OCI-LY7 (cell line): Measurements from ENCODE around the gene MMAB. TPM values are rescaled to one million over a fixed set of nuclear protein-coding genes. Genes with fewer than 3 reads are reported as not detected.

Experiments
- BruUV-seq: library from RNA; stranded (reverse); fragments of 400-500 nt; replicated peaks from 2 replicates; lab custom pipeline; 2021; lab: Mats Ljungman, UMichigan
- CTCF ChIA-PET: fragments of 300-600 bp; sonication (Branson Sonifier 250); formaldehyde crosslinking; loops from one replicate; lab custom pipeline; 2022; ENCODE audit warnings: antibody characterized with exemption; ENCODE audit not compliant: unreplicated experiment; lab: Charles Lee
- POLR2A ChIA-PET: fragments of 300-600 bp; sonication (Branson Sonifier 250); formaldehyde crosslinking; loops from one replicate; lab custom pipeline; 2022; ENCODE audit warnings: antibody characterized with exemption; lab: Charles Lee
- DNase-seq: peaks from one replicate; pipeline ENCODE4 v3.0.0-alpha.2; 2015; ENCODE audit warnings: low spot score
- H2AFZ ChIP-seq: fragments of 200-600 bp; sonication (generic), shearing (Covaris generic); 2 replicates; pipeline ENCODE4 v1.6.1; 2014; ENCODE audit warnings: mild to moderate bottlenecking, antibody characterized with exemption, low read length, moderate library complexity
- H3K27ac ChIP-seq: fragments of 200-600 bp; sonication (generic); 2 replicates; pipeline ENCODE4 v1.5.1; 2014; ENCODE audit warnings: mixed run types, low read depth, mild to moderate bottlenecking, moderate library complexity, low read length, inconsistent platforms; ENCODE audit not compliant: poor library complexity, severe bottlenecking
- H3K36me3 ChIP-seq: fragments of 200-600 bp; sonication (generic); 2 replicates; pipeline ENCODE4 v1.6.1; 2014; ENCODE audit warnings: mild to moderate bottlenecking, antibody characterized with exemption, low read length, moderate library complexity, mixed read lengths; ENCODE audit not compliant: insufficient read depth
- H3K4me1 ChIP-seq: fragments of 200-600 bp; sonication (generic); 2 replicates; pipeline ENCODE4 v1.5.1; 2014; ENCODE audit warnings: mild to moderate bottlenecking, low read length; ENCODE audit not compliant: insufficient read depth, poor library complexity, severe bottlenecking
- H3K4me2 ChIP-seq: fragments of 200-600 bp; sonication (generic); 2 replicates; pipeline ENCODE4 v1.6.1; 2014; ENCODE audit warnings: mild to moderate bottlenecking, low read length
- H3K4me3 ChIP-seq: fragments of 200-600 bp; sonication (generic); 2 replicates; pipeline ENCODE4 v1.5.1; 2014; ENCODE audit warnings: mild to moderate bottlenecking, low read depth, low read length; ENCODE audit not compliant: poor library complexity, severe bottlenecking
- H3K79me2 ChIP-seq: fragments of 200-600 bp; sonication (generic); 2 replicates; pipeline ENCODE4 v1.6.1; 2016; ENCODE audit warnings: low read depth, mild to moderate bottlenecking, low read length, moderate library complexity, mixed read lengths; ENCODE audit not compliant: insufficient read depth
- H3K9me2 ChIP-seq: fragments of 200-600 bp; sonication (generic); 2 replicates; pipeline ENCODE4 v1.6.1; 2016; ENCODE audit warnings: mild to moderate bottlenecking, low read length, mixed read lengths; ENCODE audit not compliant: insufficient read depth
- H3K9me3 ChIP-seq: fragments of 200-600 bp; sonication (generic); 2 replicates; pipeline ENCODE4 v1.6.1; 2014; ENCODE audit warnings: mild to moderate bottlenecking, mixed run types, low read length, mixed read lengths
- H4K20me1 ChIP-seq: fragments of 200-600 bp; sonication (generic); 2 replicates; pipeline ENCODE4 v1.6.1; 2014; ENCODE audit warnings: mild to moderate bottlenecking, antibody characterized with exemption, low read length, moderate library complexity, mixed read lengths; ENCODE audit not compliant: insufficient read depth
- EZH2phosphoT487 ChIP-seq: fragments of 200-600 bp; sonication (generic); IDR thresholded peaks from 2 replicates; pipeline ENCODE4 v1.6.1; 2018; ENCODE audit warnings: low read depth, borderline replicate concordance, mild to moderate bottlenecking, mixed run types, antibody characterized with exemption, low read length, moderate library complexity, mixed read lengths
- intact Hi-C: fragments of 100-400 bp; cut with micrococcal nuclease; formaldehyde crosslinking; loops from one replicate; pipeline ENCODE4 v1.10.0; 2022; ENCODE audit not compliant: unreplicated experiment
- total RNA-seq, 2 experiments: library from RNA; depleted of rRNA in 1 of 2; stranded (reverse); fragments of >200 nt in 1 of 2; shearing (Covaris generic) in 1 of 2; gene quantifications; 2 replicates each; pipeline ENCODE4 v1.2.3, GENCODE V29; 2014 to 2022
- TF ChIP-seq, protein P1 (sequence below): fragments of 200-600 bp; sonication (generic); conservative IDR thresholded peaks from 2 replicates; pipeline ENCODE4 v1.5.1; 2014; ENCODE audit warnings: mild to moderate bottlenecking, antibody characterized with exemption, low read length, moderate library complexity, mixed read lengths

The MMAB gene
- total RNA-seq, 2 experiments from 2014 or later, result 59.8 to 90.0 TPM

DNA sequence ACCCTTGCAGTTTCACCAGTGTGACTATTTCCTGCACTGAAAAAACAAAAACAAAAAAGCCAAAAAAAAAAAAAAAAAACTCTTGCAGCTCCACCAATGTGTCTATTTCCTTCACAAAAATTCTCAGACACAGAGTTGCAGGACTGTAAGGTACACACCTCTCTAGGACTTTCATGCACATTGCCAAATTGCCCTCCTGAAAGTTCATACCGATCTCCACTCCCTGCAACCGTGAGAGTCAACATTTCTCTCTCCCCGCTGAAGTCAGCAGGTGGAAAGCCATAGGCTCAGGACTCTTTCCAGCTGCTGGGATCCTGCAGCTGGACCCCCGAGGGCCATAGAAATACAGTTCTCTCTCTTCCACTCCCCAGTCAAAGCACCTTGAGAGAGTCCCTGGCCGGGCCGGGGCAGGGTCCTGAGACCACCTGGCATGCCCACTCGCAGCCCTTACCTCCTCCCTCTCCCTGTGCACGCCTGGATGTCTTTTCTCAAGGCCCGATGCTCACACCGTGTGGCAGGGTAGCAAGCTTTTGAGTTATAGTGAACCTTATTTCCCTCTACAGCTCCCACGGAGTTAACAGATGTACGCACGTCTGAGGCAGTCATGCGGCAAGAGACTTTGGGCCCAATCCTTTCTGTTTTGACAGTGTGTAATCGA, 23.6 kb downstream of the MMAB start:
- DNase-seq, result no peak
- CTCF ChIA-PET, result no interaction called here

DNA sequence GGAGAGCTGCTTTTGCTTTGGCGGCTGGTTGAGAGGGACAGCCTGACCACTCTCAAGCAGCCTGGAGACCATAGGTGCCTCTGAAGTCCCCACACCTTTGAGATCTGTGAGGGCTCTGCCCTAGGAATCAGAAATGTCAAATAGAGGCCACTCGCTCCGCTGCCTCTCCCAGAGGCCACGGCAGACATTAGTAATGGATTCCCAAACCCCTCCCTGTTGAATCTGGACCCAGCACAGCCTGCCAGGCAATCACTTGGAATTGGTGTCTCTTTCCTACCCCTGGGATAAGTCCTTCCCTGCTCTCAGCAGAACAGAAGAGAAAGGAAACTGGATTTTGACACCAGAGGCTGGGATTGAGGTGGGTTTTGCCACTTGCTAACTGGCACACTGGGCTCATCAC, 25.0 kb downstream of the MMAB start:
- Histone ChIP-seq H3K9me3 (no peaks in the 10 kb centered on the region), H3K9me2 (no peaks in the 10 kb centered on the region), H4K20me1 (no peaks in the 10 kb centered on the region), H3K4me3 (no peak overlapping the region), H2AFZ (no peak overlapping the region), H3K4me2 (no peak overlapping the region), H3K4me1 (no peaks in the 10 kb centered on the region), H3K36me3 (no peaks in the 10 kb centered on the region), H3K79me2 (no peaks in the 10 kb centered on the region), H3K27ac (no peak overlapping the region)
- BruUV-seq, result no TSS peak
- ChIA-PET POLR2A (no interaction called here), CTCF (interaction anchor here (0.6 kb wide), 1 partner anchor 455 kb away, joined by 4 read pairs; no protein-coding TSS in a partner anchor)
- no peak for DNase-seq
- TF ChIP-seq, protein P1, sequence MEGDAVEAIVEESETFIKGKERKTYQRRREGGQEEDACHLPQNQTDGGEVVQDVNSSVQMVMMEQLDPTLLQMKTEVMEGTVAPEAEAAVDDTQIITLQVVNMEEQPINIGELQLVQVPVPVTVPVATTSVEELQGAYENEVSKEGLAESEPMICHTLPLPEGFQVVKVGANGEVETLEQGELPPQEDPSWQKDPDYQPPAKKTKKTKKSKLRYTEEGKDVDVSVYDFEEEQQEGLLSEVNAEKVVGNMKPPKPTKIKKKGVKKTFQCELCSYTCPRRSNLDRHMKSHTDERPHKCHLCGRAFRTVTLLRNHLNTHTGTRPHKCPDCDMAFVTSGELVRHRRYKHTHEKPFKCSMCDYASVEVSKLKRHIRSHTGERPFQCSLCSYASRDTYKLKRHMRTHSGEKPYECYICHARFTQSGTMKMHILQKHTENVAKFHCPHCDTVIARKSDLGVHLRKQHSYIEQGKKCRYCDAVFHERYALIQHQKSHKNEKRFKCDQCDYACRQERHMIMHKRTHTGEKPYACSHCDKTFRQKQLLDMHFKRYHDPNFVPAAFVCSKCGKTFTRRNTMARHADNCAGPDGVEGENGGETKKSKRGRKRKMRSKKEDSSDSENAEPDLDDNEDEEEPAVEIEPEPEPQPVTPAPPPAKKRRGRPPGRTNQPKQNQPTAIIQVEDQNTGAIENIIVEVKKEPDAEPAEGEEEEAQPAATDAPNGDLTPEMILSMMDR, result no peak
- TF ChIP-seq EZH2phosphoT487, result no peak
- intact Hi-C loops, result no loop called here

More for the DNA sequence above, 23.6 kb downstream of the MMAB start:
- Histone ChIP-seq H3K4me1 (no peaks in the 10 kb centered on the region), H4K20me1 (no peaks in the 10 kb centered on the region), H3K9me3 (no peaks in the 10 kb centered on the region), H2AFZ (no peak overlapping the region), H3K9me2 (no peaks in the 10 kb centered on the region), H3K36me3 (no peaks in the 10 kb centered on the region), H3K27ac (no peak overlapping the region), H3K79me2 (no peaks in the 10 kb centered on the region), H3K4me3 (no peak overlapping the region), H3K4me2 (no peak overlapping the region)
- intact Hi-C loops, result no loop called here
- TF ChIP-seq EZH2phosphoT487, result no peak
- TF ChIP-seq, protein P1, result no peak
- no TSS peak for BruUV-seq
- POLR2A ChIA-PET, result interaction anchor here (0.7 kb wide), 3 partner anchors 217 to 730 kb away, joined by 3 to 6 read pairs (median 4); no protein-coding TSS in a partner anchor

DNA sequence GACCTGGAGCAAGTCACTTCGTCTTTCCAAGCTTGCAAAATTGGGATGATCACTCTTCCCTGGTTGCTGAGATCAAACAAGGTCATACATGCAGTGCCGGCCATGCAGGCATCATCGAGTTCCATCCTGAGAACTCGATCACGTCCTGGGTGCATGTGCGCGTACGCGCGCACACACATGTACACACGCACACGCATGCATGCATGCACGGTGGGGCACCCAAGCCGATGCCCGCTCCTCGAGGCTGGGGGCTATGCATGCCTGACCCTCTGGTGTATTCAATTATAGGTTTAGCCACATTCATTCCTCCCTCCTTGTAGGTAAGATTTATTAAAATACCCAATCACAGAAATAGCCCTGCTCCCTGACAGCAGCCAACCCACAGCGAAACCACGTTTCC, 26.0 kb downstream of the MMAB start:
- H3K4me3 ChIP-seq, result no peak overlapping the region
- H3K4me2 ChIP-seq, result no peak overlapping the region
- TF ChIP-seq, protein P1, result no peak
- no peak for TF ChIP-seq EZH2phosphoT487
- no peak overlapping the region for H3K27ac ChIP-seq
- H3K9me2 ChIP-seq, result no peaks in the 10 kb centered on the region
- intact Hi-C loops, result no loop called here
- H3K4me1 ChIP-seq, result no peaks in the 10 kb centered on the region
- no peaks in the 10 kb centered on the region for H3K79me2 ChIP-seq
- POLR2A ChIA-PET, result no interaction called here
- DNase-seq, result no peak
- H3K9me3 ChIP-seq, result no peaks in the 10 kb centered on the region
- H4K20me1 ChIP-seq, result no peaks in the 10 kb centered on the region
- CTCF ChIA-PET, result no interaction called here
- no peaks in the 10 kb centered on the region for H3K36me3 ChIP-seq
- no peak overlapping the region for H2AFZ ChIP-seq
- BruUV-seq, result no TSS peak
